Small intestine (tissue), 4 donors: Measurements from ENCODE around the gene ZGPAT. TPM values are rescaled to one million over a fixed set of nuclear protein-coding genes. Genes with fewer than 3 reads are reported as not detected.

Source experiments
- polyA plus RNA-seq, 4 donors: library from polyadenylated mRNA; stranded (reverse) in 3 of 4; unstranded in 1 of 4; fragments of 200-250 nt in 3 of 4; fragments of 120-200 nt in 1 of 4; gene quantifications; one replicate each; pipeline versions ENCODE4 v1.2.1 to v1.2.3, GENCODE V29; 2013
- donor health status: healthy with polysubstance abuse.
- donor health status: Bipolar disorder and iron deficiency.
- donor health status: healthy.

ZGPAT gene
- polyA plus RNA-seq, 4 donors = 20.5 to 39.8 (median 30.6) TPM

Other genes starting within 250 kb of the ZGPAT start
- gene KCNQ2, start 235.4 kb upstream of the ZGPAT start, polyA plus RNA-seq = 1 to 10 TPM in 1 of 4 donors, under 1 TPM in 2, not detected in 1; 0.27 to 1.4 (median 0.65) TPM
- gene EEF1A2, start 209.0 kb upstream of the ZGPAT start, polyA plus RNA-seq = 10 to 100 TPM in 2 of 4 donors, 1 to 10 TPM in 2; 3.1 to 18.6 (median 9.7) TPM
- gene PPDPF, start 187.3 kb upstream of the ZGPAT start, polyA plus RNA-seq = 100 to 1,000 TPM; 273 to 356 (median 295) TPM
- 10 to 100 TPM in 3 of 4 donors, under 1 TPM in 1; 0.56 to 87.0 (median 47.5) TPM for gene PTK6, start 170.7 kb upstream of the ZGPAT start, polyA plus RNA-seq
- gene SRMS, start 160.3 kb upstream of the ZGPAT start, polyA plus RNA-seq = under 1 TPM in 1 of 4 donors, not detected in 3; 0.18 TPM
- gene FNDC11, start 153.9 kb upstream of the ZGPAT start, polyA plus RNA-seq = under 1 TPM in 2 of 4 donors, not detected in 2; 0.22 to 0.25 TPM
- gene HELZ2, start 133.8 kb upstream of the ZGPAT start, polyA plus RNA-seq = 10 to 100 TPM in 2 of 4 donors, 1 to 10 TPM in 2; 3.8 to 14.2 (median 9.4) TPM
- gene GMEB2, start 80.9 kb upstream of the ZGPAT start, polyA plus RNA-seq = 10 to 100 TPM in 1 of 4 donors, 1 to 10 TPM in 3; 8.4 to 10.4 (median 9.6) TPM
- 10 to 100 TPM in 1 of 4 donors, 1 to 10 TPM in 3; 1.1 to 21.4 (median 5.2) TPM for gene STMN3, start 54.6 kb upstream of the ZGPAT start, polyA plus RNA-seq
- gene RTEL1, start 49.7 kb upstream of the ZGPAT start, polyA plus RNA-seq = 10 to 100 TPM in 2 of 4 donors, 1 to 10 TPM in 2; 3.5 to 15.0 (median 10.5) TPM
- 10 to 100 TPM in 1 of 4 donors, 1 to 10 TPM in 3; 1.9 to 15.9 (median 5.8) TPM for gene TNFRSF6B, start 11.4 kb upstream of the ZGPAT start, polyA plus RNA-seq
- gene ARFRP1, start 63 bp upstream of the ZGPAT start, polyA plus RNA-seq = 10 to 100 TPM; 21.5 to 78.6 (median 60.8) TPM
- 10 to 100 TPM in 3 of 4 donors, 1 to 10 TPM in 1; 6.1 to 48.4 (median 22.6) TPM for gene LIME1, start 28.6 kb downstream of the ZGPAT start, polyA plus RNA-seq
- gene SLC2A4RG, start 31.7 kb downstream of the ZGPAT start, polyA plus RNA-seq = 10 to 100 TPM; 11.6 to 69.9 (median 17.6) TPM
- gene ZBTB46, start 123.2 kb downstream of the ZGPAT start, polyA plus RNA-seq = 1 to 10 TPM in 3 of 4 donors, not detected in 1; 1.1 to 3.1 (median 2.6) TPM
- gene ABHD16B, start 153.5 kb downstream of the ZGPAT start, polyA plus RNA-seq = under 1 TPM in 2 of 4 donors, not detected in 2; 0.34 to 0.67 TPM
- gene TPD52L2, start 157.2 kb downstream of the ZGPAT start, polyA plus RNA-seq = 10 to 100 TPM; 65.6 to 87.7 (median 70.0) TPM
- 10 to 100 TPM; 20.6 to 52.3 (median 40.3) TPM for gene DNAJC5, start 187.1 kb downstream of the ZGPAT start, polyA plus RNA-seq
- gene UCKL1, start 248.4 kb downstream of the ZGPAT start, polyA plus RNA-seq = 100 to 1,000 TPM in 1 of 4 donors, 10 to 100 TPM in 3; 47.1 to 131 (median 64.9) TPM